ENCODE data around the gene GALR1.
"Not testable (repeated sequence)": the region's sequence is repeated elsewhere in the genome, so short reads cannot be mapped to it uniquely, and the experiment has no call there.

Gene GALR1

DNA sequence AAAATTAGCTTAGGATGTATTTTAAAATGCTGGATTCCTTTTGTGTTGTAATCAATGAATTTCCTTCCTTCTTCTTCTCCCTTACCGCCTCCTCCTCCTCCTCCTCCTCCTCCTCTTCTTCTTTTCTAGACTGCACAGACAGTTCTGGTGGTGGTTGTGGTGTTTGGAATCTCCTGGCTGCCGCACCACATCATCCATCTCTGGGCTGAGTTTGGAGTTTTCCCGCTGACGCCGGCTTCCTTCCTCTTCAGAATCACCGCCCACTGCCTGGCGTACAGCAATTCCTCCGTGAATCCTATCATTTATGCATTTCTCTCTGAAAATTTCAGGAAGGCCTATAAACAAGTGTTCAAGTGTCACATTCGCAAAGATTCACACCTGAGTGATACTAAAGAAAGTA lies 18.8 kb downstream of the GALR1 start:
- TF ChIP-seq EZH2 (IDR thresholded peaks at IDR 0.05; ENCODE audit: borderline replicate concordance, low read depth, low read length, severe bottlenecking) (no peak), CTCF (IDR thresholded peaks at IDR 0.05; ENCODE audit: borderline replicate concordance, extremely low read depth, low read length, poor library complexity, severe bottlenecking) (no peak)
- Histone ChIP-seq H4K20me1 (ENCODE audit: insufficient read depth, low read length) (no peaks in the 10 kb centered on the region), H3K27me3 (ENCODE audit: insufficient read depth, low read length, poor library complexity) (no peaks in the 10 kb centered on the region), H3K79me2 (ENCODE audit: insufficient read depth, low read length) (no peaks in the 10 kb centered on the region), H3K4me3 (ENCODE audit: low read depth in 1 of 2, low read length in 2 of 2) (no peak overlapping the region), H3K9me3 (ENCODE audit: insufficient read depth, low read length, severe bottlenecking) (peaks cover 14% of the 10 kb centered on the region), H2AFZ (ENCODE audit: low read depth, low read length) (no peak overlapping the region), H3K36me3 (ENCODE audit: insufficient read depth, low read length) (no peaks in the 10 kb centered on the region), H3K4me1 (ENCODE audit: insufficient read depth, low read length) (no peaks in the 10 kb centered on the region), H3K4me2 (ENCODE audit: insufficient read depth, low read length) (no peak overlapping the region), H3K27ac (ENCODE audit: low read length) (no peak overlapping the region), H3K9ac (ENCODE audit: low read depth, low read length) (no peak overlapping the region)
- ATAC-seq (ENCODE audit: insufficient read depth, low read depth) (no peak), DNase-seq (no peak)

DNA sequence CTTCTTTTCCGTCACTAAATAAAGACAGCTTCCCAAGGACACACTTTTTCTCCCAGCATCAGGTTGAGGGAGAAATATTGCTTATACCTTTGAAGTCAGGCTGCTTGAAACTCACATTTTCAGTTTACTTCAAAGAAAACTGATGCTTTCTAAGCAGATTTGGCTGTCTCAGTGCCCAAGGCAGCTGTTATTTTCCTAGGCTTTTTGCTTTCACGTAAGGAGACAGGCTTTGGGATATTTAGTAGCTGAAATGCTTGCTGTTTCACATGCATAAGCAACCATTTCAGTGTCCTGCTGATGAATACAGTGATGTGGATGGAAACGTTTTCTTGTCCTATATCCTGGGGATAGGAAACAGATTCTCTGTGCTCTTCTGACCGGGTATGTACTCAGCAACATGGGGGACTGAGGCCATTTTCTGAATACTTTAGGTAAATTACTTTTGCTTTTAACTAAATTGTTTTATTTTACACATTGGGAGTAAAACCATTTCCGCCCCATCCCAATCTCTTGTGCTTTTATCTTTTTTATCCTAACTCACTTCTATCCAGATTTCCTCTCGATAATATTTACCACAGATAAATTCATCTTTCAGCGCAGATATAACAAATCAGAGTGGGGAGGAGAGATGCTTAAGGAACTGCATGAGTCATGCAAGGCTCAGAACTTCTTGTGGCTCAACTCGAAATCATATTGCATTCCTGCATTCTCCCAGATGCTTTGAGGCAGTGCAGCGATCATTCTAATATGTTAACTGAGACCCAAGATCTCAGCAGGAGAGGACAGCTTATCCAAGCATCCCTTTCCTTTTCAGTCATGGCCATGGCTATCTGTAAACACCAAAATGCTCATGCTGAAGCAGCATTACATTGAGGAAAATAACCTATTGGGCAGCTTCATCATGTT lies 22.2 kb downstream of the GALR1 start:
- Histone ChIP-seq H3K4me2 (ENCODE audit: insufficient read depth, low read length) (no peak overlapping the region), H3K9ac (ENCODE audit: low read depth, low read length) (no peak overlapping the region), H4K20me1 (ENCODE audit: insufficient read depth, low read length) (no peaks in the 10 kb centered on the region), H3K9me3 (ENCODE audit: insufficient read depth, low read length, severe bottlenecking) (no peaks in the 10 kb centered on the region), H2AFZ (ENCODE audit: low read depth, low read length) (no peak overlapping the region), H3K79me2 (ENCODE audit: insufficient read depth, low read length) (no peaks in the 10 kb centered on the region), H3K4me3 (ENCODE audit: low read depth in 1 of 2, low read length in 2 of 2) (no peak overlapping the region), H3K27ac (ENCODE audit: low read length) (no peak overlapping the region), H3K36me3 (ENCODE audit: insufficient read depth, low read length) (no peaks in the 10 kb centered on the region), H3K4me1 (ENCODE audit: insufficient read depth, low read length) (no peaks in the 10 kb centered on the region), H3K27me3 (ENCODE audit: insufficient read depth, low read length, poor library complexity) (no peaks in the 10 kb centered on the region)
- DNase-seq = no peak
- ATAC-seq (ENCODE audit: insufficient read depth, low read depth) = no peak
- no peak for TF ChIP-seq CTCF (IDR thresholded peaks at IDR 0.05; ENCODE audit: borderline replicate concordance, extremely low read depth, low read length, poor library complexity, severe bottlenecking)
- no peak for TF ChIP-seq EZH2 (IDR thresholded peaks at IDR 0.05; ENCODE audit: borderline replicate concordance, low read depth, low read length, severe bottlenecking)

DNA sequence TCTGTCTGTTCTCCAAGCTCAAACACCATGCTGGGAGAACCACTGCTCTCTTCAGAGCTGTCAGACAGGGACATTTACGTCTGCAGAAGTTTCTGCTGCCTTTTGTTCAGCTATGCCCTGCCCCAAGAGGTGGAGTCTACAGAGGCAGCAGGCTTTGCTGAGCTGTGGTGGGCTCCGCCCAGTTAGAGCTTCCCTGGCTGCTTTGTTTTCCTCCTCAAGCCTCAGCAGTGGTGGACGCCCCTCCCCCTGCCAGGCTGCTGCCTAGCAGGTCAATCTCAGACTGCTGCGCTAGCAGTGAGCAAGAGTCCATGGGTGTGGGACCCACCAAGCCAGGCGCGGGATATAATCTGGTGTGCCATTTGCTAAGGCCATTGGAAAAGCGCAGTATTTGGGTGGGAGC lies 41.2 kb downstream of the GALR1 start:
- not testable (repeated sequence) for H4K20me1 ChIP-seq (ENCODE audit: insufficient read depth, low read length); H3K27ac ChIP-seq (ENCODE audit: low read length); H2AFZ ChIP-seq (ENCODE audit: low read depth, low read length); H3K27me3 ChIP-seq (ENCODE audit: insufficient read depth, low read length, poor library complexity); H3K4me3 ChIP-seq (ENCODE audit: low read depth in 1 of 2, low read length in 2 of 2); H3K4me2 ChIP-seq (ENCODE audit: insufficient read depth, low read length); H3K9me3 ChIP-seq (ENCODE audit: insufficient read depth, low read length, severe bottlenecking); H3K4me1 ChIP-seq (ENCODE audit: insufficient read depth, low read length); H3K79me2 ChIP-seq (ENCODE audit: insufficient read depth, low read length); ATAC-seq (ENCODE audit: insufficient read depth, low read depth); H3K9ac ChIP-seq (ENCODE audit: low read depth, low read length); H3K36me3 ChIP-seq (ENCODE audit: insufficient read depth, low read length)
- peak; percentile 9 for DNase-seq

DNA sequence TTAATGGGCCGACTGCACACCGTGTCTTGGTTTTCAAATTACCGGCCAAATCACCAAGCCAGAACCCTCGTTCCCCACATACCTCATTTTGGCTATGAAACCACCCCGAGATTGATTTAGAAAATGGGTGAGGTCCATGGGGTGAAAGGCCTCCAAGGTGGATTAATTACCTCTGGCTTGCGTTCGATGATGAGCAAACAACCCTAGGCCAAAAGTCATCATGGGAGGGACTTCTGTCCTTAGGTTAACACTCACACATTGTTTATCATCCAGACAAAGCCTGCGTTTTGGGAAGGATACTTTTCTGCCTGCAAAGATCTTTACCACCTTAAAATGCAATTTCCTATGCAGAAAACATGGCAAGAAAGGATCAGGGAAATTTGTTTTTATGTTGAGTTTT lies 48.5 kb downstream of the GALR1 start:
- H3K79me2 ChIP-seq (ENCODE audit: insufficient read depth, low read length) = no peaks in the 10 kb centered on the region
- TF ChIP-seq EZH2 (IDR thresholded peaks at IDR 0.05; ENCODE audit: borderline replicate concordance, low read depth, low read length, severe bottlenecking) = no peak
- no peak for TF ChIP-seq CTCF (IDR thresholded peaks at IDR 0.05; ENCODE audit: borderline replicate concordance, extremely low read depth, low read length, poor library complexity, severe bottlenecking)
- no peak for DNase-seq
- ATAC-seq (ENCODE audit: insufficient read depth, low read depth) = no peak
- no peaks in the 10 kb centered on the region for H3K36me3 ChIP-seq (ENCODE audit: insufficient read depth, low read length)
- no peak overlapping the region for H2AFZ ChIP-seq (ENCODE audit: low read depth, low read length)
- H3K9me3 ChIP-seq (ENCODE audit: insufficient read depth, low read length, severe bottlenecking) = no peaks in the 10 kb centered on the region
- no peak overlapping the region for H3K4me2 ChIP-seq (ENCODE audit: insufficient read depth, low read length)
- H3K4me1 ChIP-seq (ENCODE audit: insufficient read depth, low read length) = no peaks in the 10 kb centered on the region
- no peak overlapping the region for H3K9ac ChIP-seq (ENCODE audit: low read depth, low read length)
- H3K4me3 ChIP-seq (ENCODE audit: low read depth in 1 of 2, low read length in 2 of 2) = no peak overlapping the region
- H3K27me3 ChIP-seq (ENCODE audit: insufficient read depth, low read length, poor library complexity) = no peaks in the 10 kb centered on the region
- H4K20me1 ChIP-seq (ENCODE audit: insufficient read depth, low read length) = no peaks in the 10 kb centered on the region
- no peak overlapping the region for H3K27ac ChIP-seq (ENCODE audit: low read length)
